Midbrain (tissue), 1 donor: ENCODE measurements around the gene MEST.
"Not testable (repeated sequence)": the region's sequence is repeated elsewhere in the genome, so short reads cannot be mapped to it uniquely, and the experiment has no call there.

Source experiments
- DNase-seq: peaks from one replicate; lab custom pipeline; 2025; lab: John Stamatoyannopoulos, UW

MEST gene, protein sequence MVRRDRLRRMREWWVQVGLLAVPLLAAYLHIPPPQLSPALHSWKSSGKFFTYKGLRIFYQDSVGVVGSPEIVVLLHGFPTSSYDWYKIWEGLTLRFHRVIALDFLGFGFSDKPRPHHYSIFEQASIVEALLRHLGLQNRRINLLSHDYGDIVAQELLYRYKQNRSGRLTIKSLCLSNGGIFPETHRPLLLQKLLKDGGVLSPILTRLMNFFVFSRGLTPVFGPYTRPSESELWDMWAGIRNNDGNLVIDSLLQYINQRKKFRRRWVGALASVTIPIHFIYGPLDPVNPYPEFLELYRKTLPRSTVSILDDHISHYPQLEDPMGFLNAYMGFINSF

DNA sequence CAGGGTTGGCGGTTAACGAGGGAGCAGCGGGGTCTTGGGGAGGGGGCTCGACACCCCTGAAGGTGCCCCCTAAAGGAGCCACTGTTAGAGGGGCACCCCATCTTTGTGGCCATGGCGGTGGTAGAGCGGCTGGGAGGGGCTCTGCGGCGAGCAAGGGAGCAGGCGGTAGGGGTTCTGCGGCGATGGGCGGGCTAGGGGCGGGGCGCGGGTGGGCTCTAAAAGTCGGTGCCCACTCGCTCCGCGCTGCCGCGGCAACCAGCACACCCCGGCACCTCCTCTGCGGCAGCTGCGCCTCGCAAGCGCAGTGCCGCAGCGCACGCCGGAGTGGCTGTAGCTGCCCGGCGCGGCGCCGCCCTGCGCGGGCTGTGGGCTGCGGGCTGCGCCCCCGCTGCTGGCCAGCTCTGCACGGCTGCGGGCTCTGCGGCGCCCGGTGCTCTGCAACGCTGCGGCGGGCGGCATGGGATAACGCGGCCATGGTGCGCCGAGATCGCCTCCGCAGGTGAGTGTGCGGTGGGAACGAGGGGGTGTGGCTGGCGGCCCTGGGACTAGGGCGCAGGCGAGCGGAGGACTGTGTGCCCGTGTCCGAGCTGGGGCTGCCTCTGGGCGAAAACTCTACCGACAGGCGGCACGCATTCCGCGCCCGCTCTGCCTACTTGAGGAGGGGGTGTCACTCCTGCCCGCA is at the start of gene MEST:
Gene MEST (plus strand): TSS at position 245 of the 682 bp plus-strand sequence. CDS start 229 bp downstream, at position 474.
- no peak for DNase-seq

DNA sequence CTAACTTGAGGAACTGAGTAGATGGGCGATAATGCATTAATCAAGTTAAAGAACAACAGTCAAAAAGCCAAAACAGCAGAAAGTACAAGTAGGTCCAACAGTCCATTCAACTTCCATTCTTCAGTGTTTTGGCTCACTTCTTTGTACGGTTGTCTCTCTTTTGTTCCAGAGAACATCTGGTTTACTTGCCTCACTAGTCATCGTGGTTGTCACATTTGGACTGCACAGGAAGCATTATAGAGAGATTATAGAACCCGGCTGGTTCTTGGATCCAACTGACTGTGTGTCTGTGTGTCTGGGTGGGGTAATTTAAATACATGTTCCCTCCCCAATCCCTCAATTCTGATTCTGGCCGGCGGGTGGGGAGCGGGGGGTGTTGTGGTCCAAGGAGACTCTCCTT is 49.3 kb upstream of the MEST start:
- no peak for DNase-seq

DNA sequence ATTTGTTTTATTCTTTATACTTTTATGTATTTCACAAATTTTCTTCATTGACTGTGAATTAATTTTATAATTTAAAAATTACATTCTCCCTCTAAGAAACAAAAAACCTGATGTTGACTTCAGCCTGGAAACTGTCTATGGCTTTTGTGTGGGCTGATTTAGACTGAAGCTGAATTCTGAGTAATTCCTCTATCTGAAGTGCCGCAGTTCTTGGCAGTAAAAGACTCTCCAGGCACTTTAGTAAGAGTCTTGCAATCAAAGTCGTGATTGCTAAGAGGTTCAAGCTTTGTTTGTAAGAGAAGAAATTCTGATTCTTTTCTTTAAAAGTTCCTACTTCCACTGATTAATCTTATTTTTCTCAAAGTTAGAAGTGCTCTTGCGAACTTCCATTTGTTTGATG is 47.7 kb upstream of the MEST start:
- no peak for DNase-seq

DNA sequence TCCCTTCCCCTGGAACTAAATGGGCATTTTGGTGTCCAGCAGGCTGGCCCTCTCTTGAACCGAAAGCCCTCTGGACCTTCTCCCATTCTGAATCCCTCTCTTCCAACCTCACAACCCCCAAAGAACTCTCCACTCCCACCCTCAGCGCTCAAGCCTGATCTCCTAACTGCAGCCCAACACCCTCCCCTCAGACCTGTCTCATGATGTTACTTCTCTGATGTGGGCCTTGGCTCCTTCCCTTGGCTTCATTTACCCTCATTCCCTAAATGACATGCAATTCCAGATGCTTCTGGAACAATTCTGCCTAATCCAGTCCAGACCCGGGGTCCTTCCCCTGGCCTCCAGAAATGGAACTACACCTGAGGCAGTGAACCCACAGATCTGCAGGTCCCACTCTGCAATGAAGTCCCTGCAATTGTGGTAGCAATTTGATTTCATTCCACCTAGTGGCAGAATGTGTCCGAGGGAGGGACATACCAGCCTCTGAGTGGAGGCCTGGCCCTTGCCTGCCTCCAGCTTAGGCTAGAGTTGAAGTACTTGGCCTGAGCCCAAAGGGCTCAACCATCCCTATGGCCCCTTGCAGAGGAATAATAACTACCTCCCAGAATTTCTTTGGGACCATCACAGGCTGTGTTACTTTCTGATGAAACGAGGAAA is 47.0 kb upstream of the MEST start:
- no peak for DNase-seq

DNA sequence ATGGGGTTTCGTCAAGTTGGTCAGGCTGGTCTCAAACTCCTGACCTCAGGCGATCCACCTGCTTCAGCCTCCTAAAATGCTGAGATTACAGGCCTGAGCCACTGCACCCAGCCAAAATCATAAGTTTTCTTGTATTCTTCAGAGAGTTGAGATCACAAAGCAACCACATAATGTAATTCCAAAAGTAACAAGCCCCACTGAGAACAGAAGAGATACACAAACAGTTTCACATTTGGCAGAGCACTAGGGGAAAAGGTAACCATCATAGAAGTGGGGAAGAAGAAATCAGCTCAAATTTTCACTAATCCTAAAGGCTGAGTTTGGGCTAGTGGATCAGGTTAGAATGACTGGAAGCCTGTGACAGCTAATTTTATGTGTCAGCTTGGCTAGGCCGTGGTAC is 45.6 kb upstream of the MEST start:
- no peak for DNase-seq

DNA sequence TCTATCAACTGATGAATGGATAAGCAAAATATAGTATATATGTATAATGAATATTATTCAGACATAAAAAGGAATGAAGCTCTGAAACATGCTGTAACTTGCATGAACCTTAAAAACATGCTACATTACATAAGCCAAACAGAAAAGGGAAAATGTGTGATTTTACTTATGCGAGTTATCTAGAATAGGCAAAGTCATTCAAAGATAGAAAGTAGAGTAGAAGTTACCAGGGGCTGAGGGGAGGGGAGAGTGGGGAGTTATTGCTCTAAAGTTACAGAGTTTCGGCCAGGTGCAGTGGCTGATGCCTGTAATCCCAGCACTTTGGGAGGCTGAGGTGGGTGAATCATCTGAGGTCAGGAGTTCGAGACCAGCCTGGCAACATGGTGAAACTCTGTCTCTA is 40.5 kb upstream of the MEST start:
- DNase-seq, result not testable (repeated sequence)

DNA sequence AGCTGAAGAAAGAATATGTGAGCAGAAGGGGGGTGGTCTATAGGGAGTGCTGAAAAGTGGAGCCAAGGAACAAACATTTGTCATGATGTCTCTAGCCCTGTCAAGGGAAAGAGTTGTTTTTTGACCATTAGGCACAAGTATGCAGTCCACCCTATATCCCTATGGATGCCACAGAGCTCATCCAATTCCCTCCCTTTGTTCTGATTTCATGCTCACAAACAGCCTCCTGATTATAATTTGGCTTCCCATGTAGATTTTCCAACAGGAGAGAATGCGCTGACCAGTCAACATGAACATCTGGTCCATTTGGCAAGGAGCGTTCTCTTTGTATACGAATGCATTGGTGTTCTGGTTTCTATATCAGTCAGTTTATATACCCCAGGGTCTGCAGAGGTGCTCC is 38.9 kb upstream of the MEST start:
- DNase-seq, result no peak

DNA sequence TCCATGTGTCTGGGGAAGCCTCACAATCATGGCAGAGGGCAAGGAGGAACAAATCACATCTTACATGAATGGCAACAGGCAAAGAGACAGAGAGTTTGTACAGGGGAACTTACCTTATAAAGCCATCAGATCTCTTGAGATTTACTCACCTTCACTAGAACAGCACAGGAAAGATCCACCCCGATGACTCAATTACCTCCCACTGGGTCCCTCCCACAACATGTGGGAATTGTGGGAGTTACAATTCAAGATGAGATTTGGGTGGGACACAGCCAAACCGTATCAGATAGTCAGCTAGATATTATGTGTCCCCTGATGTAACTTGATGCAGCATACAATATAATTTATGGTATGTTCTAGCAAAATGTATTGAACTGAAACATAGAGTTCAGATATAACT is 36.9 kb upstream of the MEST start:
- no peak for DNase-seq

DNA sequence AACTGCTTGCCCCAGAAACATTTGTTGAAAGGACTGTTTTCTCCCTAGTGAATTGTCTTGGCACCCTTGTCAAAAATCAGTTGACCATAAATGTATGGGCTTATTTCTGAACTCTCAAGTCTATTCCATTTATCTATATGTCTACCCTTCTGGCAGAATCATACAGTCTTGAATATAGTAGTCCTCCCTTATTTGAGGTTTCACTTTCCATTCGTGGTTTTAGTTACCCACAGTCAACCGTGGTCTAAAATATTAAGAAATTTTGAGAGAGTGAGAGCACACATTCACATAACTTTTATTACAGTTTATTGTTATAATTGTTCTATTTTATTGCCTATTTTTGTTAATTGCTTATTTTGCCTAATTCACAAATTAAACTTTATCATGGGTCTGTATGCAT is 33.6 kb upstream of the MEST start:
- DNase-seq, result no peak

DNA sequence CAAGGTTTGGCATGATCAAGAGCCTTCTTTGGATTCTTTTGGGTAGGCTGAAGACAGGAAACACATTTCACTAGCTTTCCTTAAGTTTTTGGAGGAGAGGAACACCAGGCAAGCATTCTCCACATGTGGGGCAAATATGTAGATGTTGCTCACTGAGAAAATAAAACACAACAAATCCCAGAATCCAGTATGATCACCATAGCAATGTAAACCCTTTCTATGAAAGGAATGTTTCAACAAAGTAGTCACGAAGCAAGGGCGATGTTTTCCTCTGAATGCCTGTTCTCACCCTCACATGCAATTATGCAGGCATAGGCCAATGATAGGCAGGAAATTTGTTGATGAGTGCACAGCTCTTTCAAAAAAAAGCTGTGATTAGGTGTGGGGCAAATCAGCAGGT is 30.6 kb upstream of the MEST start:
- no peak for DNase-seq

DNA sequence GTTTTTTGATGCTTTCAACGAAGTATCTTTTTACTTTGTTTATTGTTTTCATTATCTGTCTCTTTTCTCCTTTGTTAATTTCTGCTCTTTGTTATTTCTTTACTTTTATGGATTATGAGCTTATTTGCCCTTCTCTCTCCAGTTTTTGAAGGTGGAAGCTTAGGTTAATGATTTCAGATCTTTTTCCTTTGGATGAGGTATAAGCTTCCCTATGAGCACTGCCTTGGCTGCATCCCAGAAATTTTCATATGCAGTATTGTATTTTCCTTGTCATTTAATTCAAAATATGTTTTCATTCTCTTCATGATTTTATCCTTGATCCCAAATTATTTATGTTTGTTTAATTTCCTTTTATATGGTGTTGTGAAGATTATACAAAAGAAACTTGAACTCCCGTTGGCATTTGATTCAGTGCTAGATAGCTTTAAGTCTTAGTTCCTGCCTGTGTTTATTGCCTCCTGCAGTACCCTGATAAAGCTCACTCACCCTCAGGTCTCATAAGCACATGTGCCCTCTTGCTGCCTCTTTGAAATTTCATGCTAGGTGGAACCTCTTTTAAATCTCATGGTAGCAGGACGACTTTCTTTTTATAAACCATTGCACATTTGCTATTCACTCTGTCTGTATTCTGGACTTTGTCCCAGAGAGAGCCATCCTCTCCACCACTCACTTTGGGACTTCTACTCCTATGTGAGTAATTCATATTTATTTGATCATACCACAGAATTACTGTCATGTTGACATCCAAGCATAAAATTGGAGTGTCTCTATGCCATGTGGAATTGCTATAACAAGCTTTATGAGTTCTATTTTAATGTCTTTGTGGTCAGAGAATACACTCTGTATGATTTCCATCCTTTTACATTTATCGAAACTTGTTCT is 28.1 kb upstream of the MEST start:
- DNase-seq, result no peak

DNA sequence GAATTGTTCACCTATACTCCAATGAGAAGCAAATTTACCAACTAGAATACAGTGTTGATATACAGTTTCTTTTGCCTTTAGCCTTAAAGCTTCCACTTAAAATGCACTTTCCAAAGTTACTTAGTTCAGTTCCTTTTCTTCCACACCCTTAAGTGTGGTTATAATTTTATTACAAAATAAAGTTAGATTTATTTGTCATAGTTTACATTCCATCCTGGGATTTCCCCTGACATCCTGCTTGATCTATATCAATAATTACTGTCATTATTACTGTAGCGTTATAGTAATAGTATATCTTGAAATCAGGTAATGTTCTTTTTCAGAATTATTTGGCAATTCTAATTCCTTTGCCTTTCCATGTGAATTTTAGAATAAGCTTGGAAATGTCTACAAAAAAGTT is 23.3 kb upstream of the MEST start:
- no peak for DNase-seq

DNA sequence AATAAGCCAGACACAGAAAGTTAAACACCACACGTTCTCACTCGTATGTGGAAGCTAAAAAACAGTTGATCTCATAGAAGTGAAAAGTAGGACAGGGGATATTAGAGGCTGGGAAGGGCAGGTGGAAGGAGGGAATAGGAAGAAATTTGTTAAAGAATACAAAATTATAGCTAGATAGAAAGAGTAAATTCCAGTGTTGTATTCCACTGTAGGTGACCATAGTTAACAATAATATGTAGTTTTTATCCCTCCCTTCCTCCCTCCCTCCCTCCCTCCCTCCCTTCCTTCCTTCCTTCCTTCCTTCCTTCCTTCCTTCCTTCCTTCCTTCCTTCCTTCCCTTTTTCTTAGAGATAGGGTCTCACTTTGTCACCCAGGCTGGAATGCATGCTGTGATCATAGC is 19.9 kb upstream of the MEST start:
- no peak for DNase-seq

DNA sequence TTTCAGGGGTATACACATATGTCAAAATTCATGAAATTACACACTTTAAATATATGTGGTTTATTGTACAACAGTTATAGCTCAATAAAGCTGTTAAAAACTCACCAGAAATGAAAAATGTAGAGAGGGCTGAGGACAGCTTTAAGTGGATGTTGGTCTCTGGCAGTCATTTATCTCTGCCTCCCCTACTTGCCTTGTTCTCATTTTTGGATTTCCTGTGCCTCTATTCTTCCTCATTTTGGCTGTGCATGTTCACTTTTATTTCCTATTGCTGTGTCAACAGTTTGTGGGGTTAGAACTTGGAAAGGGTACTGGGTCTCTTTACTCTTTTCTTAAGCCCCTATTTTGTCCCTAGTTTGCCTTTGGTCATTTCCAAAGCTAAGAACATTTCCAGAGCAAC is 18.6 kb upstream of the MEST start:
- peak; percentile 11 for DNase-seq

DNA sequence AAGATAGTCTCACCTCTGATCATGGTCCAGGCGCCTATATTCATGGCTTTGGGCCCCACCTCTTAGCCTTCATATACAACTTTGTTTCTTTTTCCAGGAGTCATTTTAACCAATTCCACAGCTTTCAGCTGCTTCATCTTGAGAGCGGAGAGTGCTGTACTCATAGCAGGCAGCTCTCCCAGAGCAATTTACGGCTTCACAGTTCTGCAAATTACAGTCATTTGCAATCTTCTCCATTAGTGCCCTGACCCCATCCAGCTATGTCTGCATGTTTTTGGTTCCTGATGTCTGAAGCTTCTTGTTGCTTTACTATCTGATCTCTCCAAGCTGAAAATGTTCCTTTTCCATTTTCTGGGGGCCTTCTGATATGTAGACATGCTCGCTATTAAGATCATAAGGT is 18.0 kb upstream of the MEST start:
- no peak for DNase-seq

DNA sequence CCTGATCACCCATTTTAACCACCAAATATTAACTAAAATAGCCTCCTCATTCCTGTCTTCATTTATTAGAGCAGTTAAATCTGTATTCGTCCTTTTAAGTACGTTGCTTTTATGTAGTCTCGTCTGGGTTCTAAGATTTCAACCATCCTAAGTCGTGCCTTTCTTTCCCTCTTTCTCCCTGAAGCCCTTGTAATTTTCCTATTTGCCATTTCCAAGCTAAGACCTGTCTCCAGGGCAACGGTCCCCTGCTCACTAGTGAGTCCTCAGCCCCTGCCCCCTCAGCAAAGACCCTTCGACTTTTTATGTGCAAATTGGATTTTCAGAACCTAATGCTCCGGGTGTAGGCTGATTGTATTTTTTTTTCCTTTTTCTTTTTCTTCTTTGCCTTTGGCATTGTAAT is 16.1 kb upstream of the MEST start:
- DNase-seq, result no peak

DNA sequence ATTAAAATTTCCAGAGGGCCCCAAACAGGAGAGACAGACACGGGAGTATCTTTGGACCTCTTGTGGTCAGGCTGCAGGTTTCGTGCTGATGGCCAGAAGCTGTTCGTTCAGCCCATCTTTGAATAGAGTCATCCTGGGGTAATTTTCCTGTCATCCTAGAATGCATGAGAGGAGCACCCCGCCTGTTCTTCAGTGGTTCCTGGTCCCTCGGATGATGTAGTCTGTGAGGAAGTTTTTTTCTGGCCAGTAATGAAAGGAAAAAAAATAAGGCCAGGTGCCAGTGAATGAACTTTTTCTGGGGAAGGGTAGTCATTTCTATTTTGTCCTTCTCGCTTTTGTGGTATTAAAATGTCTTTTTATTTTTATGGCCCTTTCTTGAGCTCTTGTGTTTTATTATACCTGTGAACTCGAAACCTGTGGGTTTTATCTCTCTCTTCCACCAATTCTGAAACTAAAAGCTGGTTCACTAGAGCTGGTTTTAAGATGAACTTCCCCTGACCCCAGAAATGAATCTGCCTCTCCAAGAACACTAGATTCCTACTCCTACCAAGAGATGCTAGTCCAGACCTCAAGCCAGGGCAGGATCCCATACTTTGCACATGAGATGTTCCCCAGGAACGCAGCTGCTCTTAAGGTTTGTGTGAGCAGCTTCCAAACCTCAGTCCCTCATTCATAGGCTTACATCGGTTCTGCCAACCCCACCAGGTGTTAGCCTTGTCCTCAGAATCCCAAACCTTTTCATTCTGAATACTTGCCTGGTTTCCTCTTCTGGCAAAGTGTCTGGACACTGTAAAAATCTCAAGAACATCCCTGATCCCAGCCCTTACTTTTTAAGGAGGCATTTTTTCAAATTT is 15.4 kb upstream of the MEST start:
- no peak for DNase-seq

DNA sequence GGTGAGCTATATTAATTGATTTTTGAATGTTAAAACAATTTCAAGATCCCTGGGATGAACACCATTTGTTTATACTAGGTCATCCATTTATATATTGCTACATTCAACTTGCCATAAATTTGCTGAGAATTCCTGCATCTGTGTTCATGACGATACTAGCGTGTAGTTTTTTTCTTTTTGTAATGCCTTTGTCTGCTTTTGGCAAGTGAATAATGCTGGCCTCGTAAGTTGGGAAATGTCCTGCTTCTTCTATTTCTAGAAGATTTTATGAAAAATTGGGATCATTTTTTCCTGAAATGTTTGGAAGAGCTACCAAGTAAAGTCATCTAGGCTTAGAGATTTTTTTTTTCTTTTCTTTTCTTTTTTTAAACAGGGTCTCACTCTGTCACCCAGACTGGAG is 12.9 kb upstream of the MEST start:
- no peak for DNase-seq

DNA sequence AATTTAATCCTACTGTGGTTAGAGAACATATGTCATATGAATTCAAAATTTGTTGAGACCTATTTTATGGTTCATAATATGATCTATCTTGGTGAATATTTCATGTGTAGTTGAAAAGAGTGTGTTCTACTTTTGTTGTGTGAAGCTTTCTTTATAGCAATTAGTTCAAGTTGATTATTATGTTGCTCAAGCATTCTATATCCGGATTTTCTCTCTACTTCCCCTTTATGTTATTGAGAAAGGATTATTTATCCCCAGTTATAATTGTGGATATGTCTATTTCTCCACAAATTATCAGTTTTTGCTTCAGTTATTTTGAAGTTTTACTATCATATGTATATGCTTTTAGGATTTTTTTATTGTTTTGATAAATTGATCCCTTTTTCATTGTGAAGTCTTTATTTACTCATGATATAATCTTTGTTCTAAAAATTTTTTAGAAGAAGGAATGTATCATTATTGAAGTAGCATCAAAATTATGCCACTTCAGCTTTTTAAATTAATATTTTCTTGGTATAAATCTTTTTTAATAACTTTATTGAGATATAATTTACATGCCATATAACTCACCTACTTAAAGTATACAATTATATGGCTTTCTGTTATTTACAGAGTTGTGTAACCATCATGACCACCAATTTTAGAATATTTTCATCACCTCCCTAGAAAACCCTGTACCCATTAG is 12.0 kb upstream of the MEST start:
- no peak for DNase-seq

DNA sequence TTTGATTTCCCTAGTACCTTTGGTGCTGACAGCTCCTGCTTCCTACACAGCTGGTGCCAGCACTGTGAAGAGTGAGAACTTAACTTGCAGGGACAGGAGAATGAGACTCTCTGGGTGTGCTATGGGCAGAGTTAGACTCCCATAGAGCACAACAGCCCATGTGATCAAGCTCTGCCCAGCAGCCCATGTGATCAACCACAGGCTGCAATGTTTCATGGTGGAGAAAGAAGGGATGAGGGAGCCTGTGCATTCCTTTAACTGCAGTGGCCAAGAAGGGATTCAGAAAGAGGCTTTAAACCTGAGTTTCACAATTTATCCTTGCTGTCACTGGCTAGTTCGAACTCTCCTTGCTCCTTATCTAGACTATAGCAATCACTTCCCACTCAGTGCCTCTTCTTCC is 10.0 kb upstream of the MEST start:
- no peak for DNase-seq

DNA sequence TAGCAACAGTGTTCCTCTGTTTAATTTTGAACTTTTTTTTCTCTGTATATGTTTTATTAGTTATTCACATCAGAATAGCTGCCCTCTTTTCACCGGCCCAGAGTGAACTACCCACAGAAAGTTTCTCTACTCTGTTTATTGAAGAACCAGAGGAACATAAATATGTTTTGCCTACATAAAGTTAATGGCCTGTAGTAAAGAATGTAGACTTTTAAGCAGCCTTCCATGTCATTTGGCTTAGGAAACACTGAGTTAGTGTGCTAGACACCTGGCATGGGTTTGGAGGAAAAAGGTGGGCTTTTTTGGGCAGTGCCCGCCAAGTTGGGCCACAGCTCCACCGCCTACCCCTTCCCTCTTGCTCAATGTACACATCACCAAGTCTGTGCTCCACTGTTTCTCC is 8.9 kb upstream of the MEST start:
- no peak for DNase-seq
